Measurements from ENCODE around the gene STAG1.

GRCh38 chr3:136720091-136720490 lies 32.1 kb downstream of the STAG1 start:
- no peak for TF ChIP-seq CTCF (IDR thresholded peaks at IDR 0.05; ENCODE audit: poor library complexity, severe bottlenecking)
- TF ChIP-seq POLR2AphosphoS5 (IDR thresholded peaks at IDR 0.05), result no peak
- no peak for TF ChIP-seq EP300 (conservative IDR thresholded peaks at IDR 0.05; ENCODE audit: poor library complexity, severe bottlenecking)
- TF ChIP-seq RAD21 (conservative IDR thresholded peaks at IDR 0.05), result no peak
- no peak for TF ChIP-seq TAF1 (IDR thresholded peaks at IDR 0.05; ENCODE audit: low read depth)

Measured in neural cell (in vitro differentiated cells).